OCI-LY3 (cell line): ENCODE measurements around the gene OPN4.

Experiments
- H2AFZ ChIP-seq: fragments of 200-600, 300-600 bp; shearing (Covaris generic); 2 replicates; pipeline ENCODE4 v1.6.0; 2014; ENCODE audit warnings: antibody characterized with exemption, low read depth, low read length
- H3K27ac ChIP-seq: fragments of 200-600, 300-600 bp; sonication (generic); 2 replicates; pipeline ENCODE4 v1.5.1; 2014; ENCODE audit warnings: mild to moderate bottlenecking, low read length, moderate library complexity, mixed read lengths
- H3K27me3 ChIP-seq: fragments of 200-600, 300-600 bp; sonication (generic); 2 replicates; pipeline ENCODE4 v1.6.1; 2014; ENCODE audit warnings: low read depth, low read length, mixed read lengths
- H3K36me3 ChIP-seq: fragments of 200-600, 300-600 bp; sonication (generic); replicated peaks from 2 replicates; pipeline ENCODE3; 2014; ENCODE audit warnings: low read depth, low read length, mixed read lengths
- H3K4me1 ChIP-seq: fragments of 300-600, 200-600 bp; sonication (generic); 2 replicates; pipeline ENCODE4 v1.6.1; 2014; ENCODE audit warnings: low read length, mixed read lengths
- H3K4me2 ChIP-seq: fragments of 200-600, 300-600 bp; sonication (generic); 2 replicates; pipeline ENCODE4 v1.6.1; 2014; ENCODE audit warnings: low read length, mixed read lengths
- H3K4me3 ChIP-seq: fragments of 300-600, 200-600 bp; sonication (generic); 2 replicates; pipeline ENCODE4 v1.5.1; 2014; ENCODE audit warnings: antibody characterized with exemption, mild to moderate bottlenecking, low read length, moderate library complexity
- H3K79me2 ChIP-seq: fragments of 300-600, 200-600 bp; shearing (Covaris generic); 2 replicates; pipeline ENCODE4 v1.6.1; 2014; ENCODE audit warnings: mild to moderate bottlenecking, low read length, mixed read lengths
- H3K9ac ChIP-seq: fragments of 300-600, 200-600 bp; shearing (Covaris generic); 2 replicates; pipeline ENCODE4 v1.6.0; 2014; ENCODE audit warnings: mild to moderate bottlenecking, low read length, moderate library complexity
- H3K9me3 ChIP-seq: fragments of 200-600, 300-600 bp; shearing (Covaris generic); 2 replicates; pipeline ENCODE4 v1.6.1; 2014; ENCODE audit warnings: low read length, mixed read lengths; ENCODE audit not compliant: insufficient read depth
- H4K20me1 ChIP-seq: fragments of 200-600, 300-600 bp; sonication (generic); 2 replicates; pipeline ENCODE4 v1.6.1; 2016; ENCODE audit warnings: low read length, mixed read lengths; ENCODE audit not compliant: insufficient read depth
- EZH2phosphoT487 ChIP-seq: fragments of 200-600 bp; shearing (Covaris generic); IDR thresholded peaks from 2 replicates; pipeline ENCODE4 v1.6.1; 2018; ENCODE audit warnings: antibody characterized with exemption, mixed run types, low read depth
- TF ChIP-seq, protein P1 (sequence below): fragments of 200-600, 300-600 bp; sonication (generic); IDR thresholded peaks from 2 replicates; pipeline ENCODE4 v1.5.1; 2014; ENCODE audit warnings: antibody characterized with exemption, low read length, low read depth

OPN4 gene

DNA sequence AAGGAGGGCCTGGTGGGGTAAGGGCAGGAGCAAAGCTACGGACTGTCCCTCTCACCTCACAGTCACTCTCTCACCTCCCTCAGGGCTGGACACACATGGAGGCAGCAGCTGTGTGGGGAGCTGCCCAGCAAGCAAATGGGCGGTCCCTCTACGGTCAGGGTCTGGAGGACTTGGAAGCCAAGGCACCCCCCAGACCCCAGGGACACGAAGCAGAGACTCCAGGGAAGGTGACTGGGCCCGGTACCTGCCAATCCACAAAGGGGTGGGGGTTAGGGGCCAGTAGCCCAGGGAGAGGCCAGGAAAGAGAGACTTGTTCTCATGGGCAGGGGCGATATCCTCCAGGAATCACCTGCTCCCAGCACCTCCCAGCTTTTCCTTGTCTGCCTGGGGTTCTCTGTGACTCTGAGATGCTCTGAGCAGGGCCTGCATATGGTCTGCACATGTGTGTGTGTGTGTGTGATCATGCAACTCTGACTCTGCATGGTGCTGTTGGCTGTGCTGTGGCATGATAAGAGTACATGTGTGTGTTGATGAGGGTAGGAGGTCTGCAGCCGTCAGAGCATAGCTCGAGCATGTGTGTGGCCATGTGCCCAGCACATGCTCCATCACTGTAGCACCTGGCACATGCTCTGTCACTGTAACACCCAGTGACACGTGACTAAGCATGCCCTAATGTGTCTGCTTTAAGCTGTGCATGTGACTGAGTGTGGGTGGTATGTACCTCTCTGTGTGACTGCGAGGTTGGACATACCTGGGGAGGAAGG is 9.4 kb downstream of the OPN4 start:
- no peaks in the 10 kb centered on the region for H3K9me3 ChIP-seq
- H3K27ac ChIP-seq = no peak overlapping the region
- H3K79me2 ChIP-seq = no peaks in the 10 kb centered on the region
- no peak for TF ChIP-seq EZH2phosphoT487
- TF ChIP-seq, protein P1, sequence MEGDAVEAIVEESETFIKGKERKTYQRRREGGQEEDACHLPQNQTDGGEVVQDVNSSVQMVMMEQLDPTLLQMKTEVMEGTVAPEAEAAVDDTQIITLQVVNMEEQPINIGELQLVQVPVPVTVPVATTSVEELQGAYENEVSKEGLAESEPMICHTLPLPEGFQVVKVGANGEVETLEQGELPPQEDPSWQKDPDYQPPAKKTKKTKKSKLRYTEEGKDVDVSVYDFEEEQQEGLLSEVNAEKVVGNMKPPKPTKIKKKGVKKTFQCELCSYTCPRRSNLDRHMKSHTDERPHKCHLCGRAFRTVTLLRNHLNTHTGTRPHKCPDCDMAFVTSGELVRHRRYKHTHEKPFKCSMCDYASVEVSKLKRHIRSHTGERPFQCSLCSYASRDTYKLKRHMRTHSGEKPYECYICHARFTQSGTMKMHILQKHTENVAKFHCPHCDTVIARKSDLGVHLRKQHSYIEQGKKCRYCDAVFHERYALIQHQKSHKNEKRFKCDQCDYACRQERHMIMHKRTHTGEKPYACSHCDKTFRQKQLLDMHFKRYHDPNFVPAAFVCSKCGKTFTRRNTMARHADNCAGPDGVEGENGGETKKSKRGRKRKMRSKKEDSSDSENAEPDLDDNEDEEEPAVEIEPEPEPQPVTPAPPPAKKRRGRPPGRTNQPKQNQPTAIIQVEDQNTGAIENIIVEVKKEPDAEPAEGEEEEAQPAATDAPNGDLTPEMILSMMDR = no peak
- H3K27me3 ChIP-seq = no peaks in the 10 kb centered on the region
- H2AFZ ChIP-seq = no peak overlapping the region
- H3K9ac ChIP-seq = no peak overlapping the region
- H3K4me1 ChIP-seq = no peaks in the 10 kb centered on the region
- H3K4me3 ChIP-seq = no peak overlapping the region
- no peaks in the 10 kb centered on the region for H3K36me3 ChIP-seq
- no peaks in the 10 kb centered on the region for H4K20me1 ChIP-seq
- no peak overlapping the region for H3K4me2 ChIP-seq

DNA sequence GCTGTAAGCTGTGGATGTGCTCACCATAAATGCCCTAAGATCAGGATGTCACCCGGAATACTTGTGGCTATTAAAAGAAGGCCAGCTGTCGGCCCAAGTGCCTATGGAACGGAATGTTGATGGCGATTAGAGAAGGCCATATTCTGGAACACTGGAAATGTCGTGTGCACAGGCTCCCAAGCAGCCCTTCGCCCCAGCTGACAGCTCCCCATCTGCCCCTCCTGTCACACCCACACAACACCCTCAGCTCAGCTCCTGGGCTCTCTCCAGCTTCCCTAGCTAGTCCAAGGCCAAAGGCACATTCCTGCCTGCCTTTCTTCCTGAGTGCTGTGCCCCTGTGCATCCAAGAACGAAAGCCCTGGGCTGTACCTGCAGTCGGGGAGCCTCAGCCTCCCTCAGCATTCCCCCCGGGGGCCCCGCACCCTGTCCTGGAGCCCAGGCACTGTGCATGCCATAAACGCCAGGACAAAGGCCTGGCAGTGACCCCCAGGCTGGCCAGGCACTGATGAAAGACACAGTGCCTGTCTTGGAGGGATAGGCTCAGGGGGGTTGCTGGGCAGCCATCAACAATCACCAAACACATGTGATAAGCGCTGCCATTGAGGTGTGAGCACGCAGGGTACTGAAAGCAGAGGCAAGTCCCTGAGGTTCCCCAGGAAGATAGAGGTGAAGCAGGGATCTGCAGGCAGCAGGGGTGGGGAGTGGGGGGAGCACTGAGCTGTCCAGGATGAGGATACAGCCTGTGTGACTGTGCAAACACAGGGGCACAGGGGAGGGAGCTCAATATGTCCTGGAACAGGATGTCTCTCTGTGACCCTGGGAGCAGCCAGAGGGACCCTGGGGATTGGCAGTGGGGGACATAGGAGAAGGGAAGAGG is 10.2 kb downstream of the OPN4 start:
- Histone ChIP-seq H2AFZ (no peak overlapping the region), H4K20me1 (no peaks in the 10 kb centered on the region), H3K36me3 (no peaks in the 10 kb centered on the region), H3K27me3 (no peaks in the 10 kb centered on the region), H3K79me2 (no peaks in the 10 kb centered on the region), H3K9me3 (no peaks in the 10 kb centered on the region), H3K4me3 (no peak overlapping the region), H3K27ac (no peak overlapping the region), H3K4me2 (no peak overlapping the region), H3K9ac (no peak overlapping the region), H3K4me1 (no peaks in the 10 kb centered on the region)
- TF ChIP-seq, protein P1 = no peak
- TF ChIP-seq EZH2phosphoT487 = no peak

DNA sequence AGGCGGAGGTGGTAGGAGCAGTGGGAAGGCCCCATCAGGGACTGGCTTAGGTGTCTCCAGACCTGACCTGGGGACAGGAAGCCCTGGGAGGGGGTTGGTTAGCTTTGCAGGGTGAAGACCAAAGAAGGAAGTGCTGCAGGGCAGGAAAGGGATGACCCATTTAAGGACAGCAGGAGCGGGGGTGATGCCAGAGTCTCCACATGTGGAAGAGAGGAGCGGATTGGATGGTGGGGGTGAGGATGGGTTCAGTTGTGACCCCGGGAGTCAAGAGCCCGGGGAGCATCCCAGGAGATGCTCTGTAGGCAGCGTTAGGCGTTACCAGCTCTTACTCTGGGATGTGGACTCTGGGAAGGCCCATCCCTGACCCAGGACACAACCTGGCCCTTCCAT is 10.9 kb downstream of the OPN4 start:
- TF ChIP-seq, protein P1 = no peak
- no peak for TF ChIP-seq EZH2phosphoT487
- no peak overlapping the region for H3K4me2 ChIP-seq
- no peak overlapping the region for H3K9ac ChIP-seq
- H3K4me1 ChIP-seq = no peaks in the 10 kb centered on the region
- H3K79me2 ChIP-seq = no peaks in the 10 kb centered on the region
- no peaks in the 10 kb centered on the region for H3K9me3 ChIP-seq
- no peak overlapping the region for H3K27ac ChIP-seq
- no peaks in the 10 kb centered on the region for H4K20me1 ChIP-seq
- H3K36me3 ChIP-seq = no peaks in the 10 kb centered on the region
- H3K27me3 ChIP-seq = no peaks in the 10 kb centered on the region
- no peak overlapping the region for H2AFZ ChIP-seq
- no peak overlapping the region for H3K4me3 ChIP-seq

DNA sequence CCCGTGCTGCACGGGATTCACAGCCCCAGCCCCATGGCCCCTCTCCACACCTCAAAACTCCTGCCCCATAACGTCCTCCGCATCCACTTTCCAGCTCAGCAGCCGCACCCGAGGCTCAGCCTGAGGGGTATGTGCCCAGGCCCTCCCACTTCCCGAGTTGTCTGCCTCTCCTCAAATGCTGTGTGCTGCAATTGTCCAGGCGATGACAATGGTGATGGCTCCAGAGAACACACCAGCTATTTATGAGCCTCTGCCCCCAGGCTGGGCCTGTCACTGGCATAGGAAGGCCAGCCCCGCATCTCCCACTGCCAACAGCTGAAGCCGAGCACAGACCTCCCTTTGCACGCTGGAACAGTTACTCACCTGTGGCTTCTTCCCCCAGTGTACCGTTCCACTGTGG is 11.5 kb downstream of the OPN4 start:
- Histone ChIP-seq H3K27ac (no peak overlapping the region), H4K20me1 (no peaks in the 10 kb centered on the region), H3K4me1 (no peaks in the 10 kb centered on the region), H3K4me3 (no peak overlapping the region), H3K4me2 (no peak overlapping the region), H3K79me2 (no peaks in the 10 kb centered on the region), H3K9ac (no peak overlapping the region), H3K9me3 (no peaks in the 10 kb centered on the region), H3K27me3 (no peaks in the 10 kb centered on the region), H3K36me3 (no peaks in the 10 kb centered on the region), H2AFZ (no peak overlapping the region)
- no peak for TF ChIP-seq EZH2phosphoT487
- TF ChIP-seq, protein P1 = no peak
